ENCODE data around the gene HIVEP1. TPM values are rescaled to one million over a fixed set of nuclear protein-coding genes. Genes with fewer than 3 reads are reported as not detected.
"Not testable (repeated sequence)": the region's sequence is repeated elsewhere in the genome, so short reads cannot be mapped to it uniquely, and the experiment has no call there.

Gene HIVEP1
- total RNA-seq, 2 donors from 2014 or later, result 63.4 to 70.0 TPM

GRCh38 chr6:12176782-12177181 is 164.7 kb downstream of the HIVEP1 start:
- H3K4me3 Mint-ChIP-seq; H3K9me3 ChIP-seq (ENCODE audit: control insufficient read depth, low read length, poor library complexity, severe bottlenecking); H3K27me3 Mint-ChIP-seq; ATAC-seq; H3K27ac Mint-ChIP-seq; H3K4me1 Mint-ChIP-seq; H3K36me3 Mint-ChIP-seq (ENCODE audit: low read depth); DNase-seq: not testable (repeated sequence)

DNA sequence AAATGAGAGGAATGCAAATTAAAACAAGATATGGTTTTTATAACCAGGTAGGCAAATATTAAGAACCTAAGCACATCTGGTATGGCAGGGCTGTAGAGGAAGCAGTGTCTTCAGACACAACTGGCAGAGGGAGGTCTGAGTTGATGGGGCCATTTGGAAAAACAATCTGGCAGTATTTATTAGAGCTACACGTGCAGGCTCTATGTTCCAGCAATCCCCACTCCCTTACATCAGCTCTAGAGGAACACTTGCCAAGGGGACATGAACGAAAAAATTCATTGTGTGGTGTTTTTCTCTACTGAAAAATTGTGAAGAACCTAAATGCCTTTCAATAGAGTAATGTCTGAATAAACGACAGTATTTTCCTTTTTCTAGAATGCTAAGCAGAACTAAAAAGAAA is 166.4 kb downstream of the HIVEP1 start:
- no peak overlapping the region for H3K4me3 Mint-ChIP-seq
- H3K27ac Mint-ChIP-seq, result no peak overlapping the region
- DNase-seq (no peak), ATAC-seq (no peak)
- H3K36me3 Mint-ChIP-seq (ENCODE audit: low read depth), result peaks cover 2% of the 10 kb centered on the region
- peaks cover 5% of the 10 kb centered on the region for H3K4me1 Mint-ChIP-seq
- H3K27me3 Mint-ChIP-seq, result peaks cover 5% of the 10 kb centered on the region
- H3K9me3 ChIP-seq (ENCODE audit: control insufficient read depth, low read length, poor library complexity, severe bottlenecking), result no peaks in the 10 kb centered on the region

DNA sequence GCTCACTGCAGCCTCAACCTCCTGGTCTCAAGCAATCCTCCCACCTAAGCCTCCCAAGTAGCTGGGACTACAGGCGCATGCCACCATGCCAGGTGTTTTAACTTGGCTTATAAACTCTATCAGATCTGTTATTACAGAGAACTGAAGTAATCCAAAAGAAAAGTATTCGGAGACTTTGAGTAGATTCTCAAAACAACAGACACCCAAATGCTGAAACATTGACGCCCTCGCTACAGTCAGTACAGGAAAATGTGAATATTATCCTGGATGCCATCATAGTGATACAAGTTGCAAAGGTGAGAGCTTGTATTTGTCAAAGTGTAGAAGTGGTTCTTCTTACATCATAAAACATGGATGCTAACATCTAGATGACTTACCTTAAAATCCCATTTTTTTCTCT is 169.4 kb downstream of the HIVEP1 start:
- H3K9me3 ChIP-seq (ENCODE audit: control insufficient read depth, low read length, poor library complexity, severe bottlenecking), result no peaks in the 10 kb centered on the region
- DNase-seq, result no peak
- H3K4me1 Mint-ChIP-seq, result peaks cover 5% of the 10 kb centered on the region
- ATAC-seq, result no peak
- H3K27me3 Mint-ChIP-seq, result peaks cover 5% of the 10 kb centered on the region
- no peak overlapping the region for H3K4me3 Mint-ChIP-seq
- peaks cover 2% of the 10 kb centered on the region for H3K36me3 Mint-ChIP-seq (ENCODE audit: low read depth)
- H3K27ac Mint-ChIP-seq, result no peak overlapping the region

DNA sequence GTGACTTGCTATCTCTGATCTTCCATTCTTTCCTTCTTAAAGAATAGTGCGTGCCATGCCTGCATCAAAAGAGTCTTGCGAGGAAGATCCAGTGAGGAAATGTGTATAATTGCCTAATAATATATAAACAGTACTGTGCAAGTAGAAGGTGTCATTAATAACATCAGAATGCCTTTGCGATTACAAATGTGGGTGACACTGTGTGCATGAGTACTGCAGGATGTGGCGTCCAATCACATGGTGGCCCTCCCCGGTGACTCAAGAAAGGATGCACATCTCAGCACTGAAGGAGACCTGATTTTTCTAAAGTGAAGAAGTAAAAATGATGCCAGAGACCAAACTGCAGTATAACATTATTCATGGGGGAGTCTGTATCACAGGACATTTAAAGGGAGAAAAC is 170.6 kb downstream of the HIVEP1 start:
- H3K27ac Mint-ChIP-seq, result no peak overlapping the region
- peaks cover 5% of the 10 kb centered on the region for H3K27me3 Mint-ChIP-seq
- H3K9me3 ChIP-seq (ENCODE audit: control insufficient read depth, low read length, poor library complexity, severe bottlenecking), result no peaks in the 10 kb centered on the region
- DNase-seq (no peak), ATAC-seq (no peak)
- H3K4me1 Mint-ChIP-seq, result peaks cover 5% of the 10 kb centered on the region
- H3K4me3 Mint-ChIP-seq, result no peak overlapping the region
- no peaks in the 10 kb centered on the region for H3K36me3 Mint-ChIP-seq (ENCODE audit: low read depth)

GRCh38 chr6:12185081-12185673 is 173.1 kb downstream of the HIVEP1 start:
- no peak overlapping the region for H3K4me3 Mint-ChIP-seq
- peaks cover 5% of the 10 kb centered on the region for H3K27me3 Mint-ChIP-seq
- H3K36me3 Mint-ChIP-seq (ENCODE audit: low read depth), result no peaks in the 10 kb centered on the region
- no peak overlapping the region for H3K27ac Mint-ChIP-seq
- no peak for DNase-seq
- ATAC-seq, result no peak
- no peaks in the 10 kb centered on the region for H3K9me3 ChIP-seq (ENCODE audit: control insufficient read depth, low read length, poor library complexity, severe bottlenecking)
- H3K4me1 Mint-ChIP-seq, result peaks cover 5% of the 10 kb centered on the region

DNA sequence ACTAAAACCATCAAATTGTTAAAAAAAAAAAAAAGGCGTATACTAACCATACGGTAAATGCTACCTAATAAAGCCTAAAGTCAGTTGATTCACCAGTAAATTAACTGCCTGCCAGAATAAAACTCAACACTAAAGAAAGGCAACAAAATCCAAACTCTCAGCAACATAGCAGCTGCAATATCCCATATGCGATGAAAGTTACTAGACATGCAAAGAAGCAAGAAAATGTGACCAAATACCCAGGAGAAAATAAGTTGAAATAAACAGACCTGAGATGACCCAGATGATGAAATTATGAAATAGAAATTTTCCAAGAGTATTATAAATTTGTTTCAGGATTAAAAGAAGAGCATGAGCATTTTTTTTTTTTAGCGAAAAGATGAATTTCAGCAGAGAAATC is 174.4 kb downstream of the HIVEP1 start:
- DNase-seq (no peak), ATAC-seq (no peak)
- Mint-ChIP-seq H3K36me3 (ENCODE audit: low read depth) (no peaks in the 10 kb centered on the region), H3K27ac (no peak overlapping the region), H3K27me3 (peaks cover 5% of the 10 kb centered on the region), H3K4me1 (peaks cover 5% of the 10 kb centered on the region), H3K4me3 (no peak overlapping the region)
- no peaks in the 10 kb centered on the region for H3K9me3 ChIP-seq (ENCODE audit: control insufficient read depth, low read length, poor library complexity, severe bottlenecking)

DNA sequence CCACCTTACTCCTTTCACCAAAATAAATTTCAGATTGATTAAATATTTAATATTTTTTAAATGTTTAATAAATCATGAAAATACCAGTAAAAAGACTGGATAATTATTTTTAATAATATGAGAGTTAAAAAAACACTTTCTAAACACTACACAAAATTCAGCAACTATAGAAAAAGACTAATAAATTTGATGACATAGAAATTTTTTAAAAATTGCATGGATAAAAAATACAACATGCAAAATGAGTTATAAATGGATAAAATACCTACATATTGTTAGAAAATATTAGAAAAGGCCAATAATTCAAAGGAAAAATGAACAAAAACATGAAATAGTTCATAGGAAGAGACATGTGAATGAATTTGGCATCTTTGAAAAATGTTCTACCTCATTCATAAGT is 177.0 kb downstream of the HIVEP1 start:
- ATAC-seq (no peak), DNase-seq (no peak)
- H3K4me3 Mint-ChIP-seq, result no peak overlapping the region
- H3K27me3 Mint-ChIP-seq, result no peaks in the 10 kb centered on the region
- no peak overlapping the region for H3K27ac Mint-ChIP-seq
- H3K4me1 Mint-ChIP-seq, result no peaks in the 10 kb centered on the region
- H3K9me3 ChIP-seq (ENCODE audit: control insufficient read depth, low read length, poor library complexity, severe bottlenecking), result no peaks in the 10 kb centered on the region
- no peaks in the 10 kb centered on the region for H3K36me3 Mint-ChIP-seq (ENCODE audit: low read depth)

- H3K9me3 ChIP-seq (ENCODE audit: control insufficient read depth, low read length, poor library complexity, severe bottlenecking), result no peaks in the 10 kb centered on the region
- no peak for DNase-seq
- H3K36me3 Mint-ChIP-seq (ENCODE audit: low read depth), result no peaks in the 10 kb centered on the region
Observed at GRCh38 chr6:12189661-12190060, 177.5 kb downstream of the HIVEP1 start.

GRCh38 chr6:12190252-12190651 is 178.1 kb downstream of the HIVEP1 start:
- Mint-ChIP-seq H3K36me3 (ENCODE audit: low read depth) (no peaks in the 10 kb centered on the region), H3K4me1 (no peaks in the 10 kb centered on the region), H3K27ac (no peak overlapping the region), H3K4me3 (no peak overlapping the region), H3K27me3 (no peaks in the 10 kb centered on the region)
- H3K9me3 ChIP-seq (ENCODE audit: control insufficient read depth, low read length, poor library complexity, severe bottlenecking), result no peaks in the 10 kb centered on the region
- no peak for ATAC-seq
- no peak for DNase-seq

More at GRCh38 chr6:12189661-12190060, 177.5 kb downstream of the HIVEP1 start:
- Mint-ChIP-seq H3K27ac (no peak overlapping the region), H3K4me1 (no peaks in the 10 kb centered on the region), H3K4me3 (no peak overlapping the region), H3K27me3 (no peaks in the 10 kb centered on the region)
- no peak for ATAC-seq

DNA sequence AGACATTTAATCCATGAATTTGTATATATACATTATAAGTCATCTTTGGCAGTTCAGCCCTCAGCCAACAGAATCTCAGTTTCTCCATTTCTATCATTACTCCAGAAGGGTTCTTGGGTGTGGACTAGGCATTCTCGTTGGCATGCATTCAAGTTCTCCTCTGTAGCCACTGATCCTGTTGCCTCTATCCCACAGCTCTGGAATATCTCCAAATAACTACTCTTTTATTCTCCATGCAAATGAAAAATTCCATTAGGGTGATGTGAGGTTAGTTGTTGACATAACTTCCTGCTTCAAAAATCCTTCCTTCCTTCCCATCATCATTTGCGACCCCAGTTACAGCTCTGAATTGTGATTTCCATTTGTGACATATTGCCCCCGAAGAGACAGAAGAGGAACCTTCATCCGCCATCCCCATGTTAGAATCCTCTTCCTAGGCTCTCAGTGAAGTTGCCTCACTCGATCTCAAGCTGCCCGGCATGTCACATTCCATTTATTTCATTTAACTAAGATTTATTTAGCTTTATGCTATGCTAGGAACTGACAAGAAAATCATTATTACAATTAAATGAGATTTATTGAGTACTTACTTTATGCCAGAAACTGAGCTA is 184.3 kb downstream of the HIVEP1 start:
- Mint-ChIP-seq H3K36me3 (ENCODE audit: low read depth) (no peaks in the 10 kb centered on the region), H3K27me3 (no peaks in the 10 kb centered on the region), H3K4me1 (no peaks in the 10 kb centered on the region), H3K4me3 (no peak overlapping the region), H3K27ac (no peak overlapping the region)
- no peak for ATAC-seq
- DNase-seq, result no peak
- H3K9me3 ChIP-seq (ENCODE audit: control insufficient read depth, low read length, poor library complexity, severe bottlenecking), result no peaks in the 10 kb centered on the region

GRCh38 chr6:12198851-12199250 is 186.7 kb downstream of the HIVEP1 start:
- H3K36me3 Mint-ChIP-seq (ENCODE audit: low read depth), result no peaks in the 10 kb centered on the region
- no peak for ATAC-seq
- no peaks in the 10 kb centered on the region for H3K9me3 ChIP-seq (ENCODE audit: control insufficient read depth, low read length, poor library complexity, severe bottlenecking)
- H3K4me1 Mint-ChIP-seq, result no peaks in the 10 kb centered on the region
- no peak for DNase-seq
- H3K4me3 Mint-ChIP-seq, result no peak overlapping the region
- no peak overlapping the region for H3K27ac Mint-ChIP-seq
- peaks cover 7% of the 10 kb centered on the region for H3K27me3 Mint-ChIP-seq

- Mint-ChIP-seq H3K36me3 (ENCODE audit: low read depth) (no peaks in the 10 kb centered on the region), H3K27ac (no peak overlapping the region), H3K4me3 (no peak overlapping the region), H3K27me3 (peaks cover 14% of the 10 kb centered on the region), H3K4me1 (no peaks in the 10 kb centered on the region)
- ATAC-seq (no peak), DNase-seq (no peak)
- H3K9me3 ChIP-seq (ENCODE audit: control insufficient read depth, low read length, poor library complexity, severe bottlenecking), result no peaks in the 10 kb centered on the region
Observed at GRCh38 chr6:12200015-12200564, 188.0 kb downstream of the HIVEP1 start.

DNA sequence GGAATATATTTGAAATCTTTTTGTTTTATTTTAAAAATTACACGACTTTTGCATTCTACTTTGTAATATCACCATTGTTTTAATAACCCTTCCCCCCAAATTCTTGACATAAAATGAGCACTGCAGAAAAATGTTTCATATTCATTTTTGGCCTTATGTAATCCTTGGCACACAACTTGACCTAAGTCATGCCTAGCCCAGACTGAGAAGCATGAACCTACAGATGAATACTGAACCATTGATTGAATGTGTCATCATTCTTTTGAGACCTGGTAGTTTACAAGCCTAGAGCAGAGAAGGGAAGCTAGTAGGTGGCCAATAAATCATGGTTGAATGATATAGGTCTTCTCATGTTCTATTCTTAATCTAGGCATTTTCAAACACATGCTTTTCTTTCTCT is 188.6 kb downstream of the HIVEP1 start:
- H3K9me3 ChIP-seq (ENCODE audit: control insufficient read depth, low read length, poor library complexity, severe bottlenecking), result no peaks in the 10 kb centered on the region
- no peak for ATAC-seq
- no peak for DNase-seq
- no peak overlapping the region for H3K4me3 Mint-ChIP-seq
- no peak overlapping the region for H3K27ac Mint-ChIP-seq
- H3K27me3 Mint-ChIP-seq, result peaks cover 14% of the 10 kb centered on the region
- H3K36me3 Mint-ChIP-seq (ENCODE audit: low read depth), result no peaks in the 10 kb centered on the region
- H3K4me1 Mint-ChIP-seq, result no peaks in the 10 kb centered on the region

DNA sequence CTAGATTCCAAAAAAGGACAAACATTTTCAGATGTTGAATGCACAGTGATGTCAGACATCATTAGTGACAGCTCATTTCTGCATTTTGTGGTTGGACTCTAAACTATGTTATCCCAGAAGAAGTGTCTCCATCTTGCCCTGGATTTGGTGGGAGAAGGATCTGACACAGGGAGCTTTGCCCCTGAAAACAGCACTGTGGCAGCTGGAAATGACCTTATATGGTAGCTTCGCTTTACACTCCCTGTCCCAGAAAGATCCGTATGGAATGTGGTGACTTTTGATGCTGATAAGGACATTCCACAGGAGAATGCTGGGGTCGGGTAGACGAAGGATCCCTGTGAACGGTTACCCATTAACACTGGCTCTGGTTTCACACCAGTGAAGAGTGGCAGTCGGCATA is 190.9 kb downstream of the HIVEP1 start:
- H3K4me3 Mint-ChIP-seq, result no peak overlapping the region
- H3K9me3 ChIP-seq (ENCODE audit: control insufficient read depth, low read length, poor library complexity, severe bottlenecking), result no peaks in the 10 kb centered on the region
- no peaks in the 10 kb centered on the region for H3K4me1 Mint-ChIP-seq
- ATAC-seq (no peak), DNase-seq (no peak)
- H3K27ac Mint-ChIP-seq, result no peak overlapping the region
- H3K36me3 Mint-ChIP-seq (ENCODE audit: low read depth), result no peaks in the 10 kb centered on the region
- H3K27me3 Mint-ChIP-seq, result peaks cover 14% of the 10 kb centered on the region

Measured in T-helper 17 cell (primary cell).